ENCODE data around the gene DTL. TPM values are rescaled to one million over a fixed set of nuclear protein-coding genes. Genes with fewer than 3 reads are reported as not detected.

Gene DTL
- total RNA-seq, 1 experiment from 2014 or later, result 73.0 TPM

DNA sequence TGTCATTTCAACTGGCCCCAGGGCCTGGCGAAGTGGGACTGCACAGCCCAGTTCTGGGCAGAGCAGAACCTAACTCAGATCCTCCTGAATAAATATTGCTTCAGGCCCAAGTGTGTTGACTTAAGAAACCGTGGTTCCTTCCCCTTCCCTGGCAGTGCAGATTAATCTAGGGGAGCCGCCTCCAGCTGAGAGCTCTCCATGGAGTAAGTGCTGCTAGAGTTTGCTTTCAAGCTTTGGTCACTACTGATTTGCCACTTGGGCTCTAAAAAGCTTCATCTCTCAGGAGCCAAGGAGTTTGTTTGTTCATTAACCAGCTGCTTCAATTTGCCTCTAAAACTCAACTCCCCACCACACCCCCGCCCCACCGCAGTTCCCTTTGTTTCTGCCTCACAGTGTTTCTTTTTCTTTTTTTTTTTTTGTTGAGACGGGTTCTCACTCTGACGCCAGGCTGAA lies 112.1 kb downstream of the DTL start:
- H4K20me1 ChIP-seq (ENCODE audit: control insufficient read depth, insufficient read depth, insufficient read length), result no peaks in the 10 kb centered on the region
- no peaks in the 10 kb centered on the region for H3K79me2 ChIP-seq (ENCODE audit: insufficient read depth, low read length)
- no peaks in the 10 kb centered on the region for H3K4me1 ChIP-seq (ENCODE audit: insufficient read depth, low read length)
- H3K56ac ChIP-seq (ENCODE audit: insufficient read length, low read depth, low read length), result no peak overlapping the region
- H3K36me3 Mint-ChIP-seq (ENCODE audit: insufficient read depth in 1 of 3, low read depth in 3 of 3), result peaks cover 0 to 2% (median under 1%) of the 10 kb centered on the region in 3 experiments; a peak in 4 of 7 replicates
- TF ChIP-seq, protein P1, sequence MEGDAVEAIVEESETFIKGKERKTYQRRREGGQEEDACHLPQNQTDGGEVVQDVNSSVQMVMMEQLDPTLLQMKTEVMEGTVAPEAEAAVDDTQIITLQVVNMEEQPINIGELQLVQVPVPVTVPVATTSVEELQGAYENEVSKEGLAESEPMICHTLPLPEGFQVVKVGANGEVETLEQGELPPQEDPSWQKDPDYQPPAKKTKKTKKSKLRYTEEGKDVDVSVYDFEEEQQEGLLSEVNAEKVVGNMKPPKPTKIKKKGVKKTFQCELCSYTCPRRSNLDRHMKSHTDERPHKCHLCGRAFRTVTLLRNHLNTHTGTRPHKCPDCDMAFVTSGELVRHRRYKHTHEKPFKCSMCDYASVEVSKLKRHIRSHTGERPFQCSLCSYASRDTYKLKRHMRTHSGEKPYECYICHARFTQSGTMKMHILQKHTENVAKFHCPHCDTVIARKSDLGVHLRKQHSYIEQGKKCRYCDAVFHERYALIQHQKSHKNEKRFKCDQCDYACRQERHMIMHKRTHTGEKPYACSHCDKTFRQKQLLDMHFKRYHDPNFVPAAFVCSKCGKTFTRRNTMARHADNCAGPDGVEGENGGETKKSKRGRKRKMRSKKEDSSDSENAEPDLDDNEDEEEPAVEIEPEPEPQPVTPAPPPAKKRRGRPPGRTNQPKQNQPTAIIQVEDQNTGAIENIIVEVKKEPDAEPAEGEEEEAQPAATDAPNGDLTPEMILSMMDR (conservative IDR thresholded peaks at IDR 0.05), result no peak
- no peak for DNase-seq
- no peak overlapping the region for H3K18ac ChIP-seq (ENCODE audit: insufficient read length, low read depth, low read length)
- H3K23me2 ChIP-seq (ENCODE audit: insufficient read length, low read depth, low read length, poor library complexity, severe bottlenecking), result no peaks in the 10 kb centered on the region
- H4K8ac ChIP-seq (replicated peaks; ENCODE audit: insufficient read length, low read depth, low read length), result no peak overlapping the region
- H4K5ac ChIP-seq (ENCODE audit: insufficient read length, low read depth, low read length), result no peak overlapping the region
- no peak overlapping the region for H2BK12ac ChIP-seq (ENCODE audit: insufficient read length, low read depth, low read length)
- peaks cover 9 to 13% of the 10 kb centered on the region in 2 experiments; a peak in 3 of 4 replicates for H3K4me1 Mint-ChIP-seq
- no peak overlapping the region for H2BK120ac ChIP-seq (ENCODE audit: low read depth, low read length, poor library complexity, severe bottlenecking)
- no peak overlapping the region for H3K4me2 ChIP-seq (ENCODE audit: insufficient read depth, insufficient read length, low read length)
- H3K9ac ChIP-seq (ENCODE audit: extremely low read depth, insufficient read length, low read length), result no peak overlapping the region
- H3K4ac ChIP-seq (ENCODE audit: low read depth, low read length), result no peak overlapping the region
- H3K79me1 ChIP-seq (ENCODE audit: insufficient read depth, low read depth, low read length, poor library complexity, severe bottlenecking), result no peaks in the 10 kb centered on the region
- H3K9me3 ChIP-seq (ENCODE audit: control insufficient read depth, low read depth, low read length), result no peaks in the 10 kb centered on the region
- no peak overlapping the region for H2BK20ac ChIP-seq (ENCODE audit: low read depth, low read length, poor library complexity, severe bottlenecking)
- H3K9me3 Mint-ChIP-seq, result no peaks in the 10 kb centered on the region; a peak in 1 of 5 replicates
- no CpG with 5 or more reads among the region's 7 CpGs for WGBS (ENCODE audit: extremely low coverage, insufficient read length, low lambda C conversion rate)
- H3K27ac Mint-ChIP-seq, result peak overlapping the region; percentile 14 to 76 (median 27); a peak in 1 of 7 replicates
- H3K27ac ChIP-seq (ENCODE audit: insufficient read length, low read depth, low read length), result no peak overlapping the region
- H2BK15ac ChIP-seq (ENCODE audit: low read depth, low read length), result no peak overlapping the region
- H4K91ac ChIP-seq (ENCODE audit: insufficient read length, low read depth, low read length), result no peak overlapping the region
- no peak overlapping the region for H3T11ph ChIP-seq (ENCODE audit: low read length)
- no peaks in the 10 kb centered on the region for H3K27me3 ChIP-seq (ENCODE audit: insufficient read depth, low read length)
- H3K14ac ChIP-seq (ENCODE audit: insufficient read depth, low read length), result no peak overlapping the region; the same call in 1 of the 2 replicates
- H3K23ac ChIP-seq (ENCODE audit: insufficient read length, low read depth, low read length), result no peak overlapping the region
- no peak overlapping the region for H2AK5ac ChIP-seq (ENCODE audit: insufficient read length, low read length)
- no peaks in the 10 kb centered on the region for H3K27me3 Mint-ChIP-seq (ENCODE audit: low read depth)
- H2BK5ac ChIP-seq (ENCODE audit: insufficient read length, low read length), result no peak overlapping the region
- H2AFZ ChIP-seq (ENCODE audit: low read length), result no peak overlapping the region
- no peak overlapping the region for H3K4me3 Mint-ChIP-seq

Data from H9 (cell line).